Heart right ventricle (tissue), 16 donors: ENCODE results near the gene FGR. TPM values are rescaled to one million over a fixed set of nuclear protein-coding genes. Genes with fewer than 3 reads are reported as not detected.

Experiments
- ATAC-seq, 8 donors: fragments of 200-7000 bp; cut with Tn5 transposase; one replicate each; pipeline ENCODE4 v1.9.1; 2020; ENCODE audit warnings: mild to moderate bottlenecking in 8 of 8, moderate library complexity in 8 of 8, moderate number of reproducible peaks in 1 of 8
- DNase-seq, 2 donors: peaks; one replicate each; pipeline ENCODE4 v3.0.0-alpha.2; 2020
- H3K27ac ChIP-seq, 10 donors: fragments of 200-600 bp; sonication (generic) in 2 of 10; one replicate each; pipeline versions ENCODE4 v1.5.0 to v1.8.0; 2020 to 2022; ENCODE audit warnings: mild to moderate bottlenecking in 3 of 10
- H3K27me3 ChIP-seq, 7 donors: fragments of 200-600 bp; one replicate each; pipeline ENCODE4 v1.8.0; 2021 to 2022; ENCODE audit warnings: mild to moderate bottlenecking in 2 of 7
- H3K36me3 ChIP-seq, 9 donors: fragments of 200-600 bp; sonication (generic) in 1 of 9; one replicate each; pipeline versions ENCODE4 v1.5.0 to v1.8.0; 2020 to 2022; ENCODE audit warnings: mild to moderate bottlenecking in 2 of 9
- H3K4me1 ChIP-seq, 9 donors: fragments of 200-600 bp; sonication (generic) in 1 of 9; one replicate each; pipeline versions ENCODE4 v1.5.0 to v1.8.0; 2020 to 2022; ENCODE audit warnings: mild to moderate bottlenecking in 4 of 9
- H3K4me3 ChIP-seq, 10 donors: fragments of 200-600 bp; sonication (generic) in 2 of 10; one replicate each; pipeline versions ENCODE4 v1.5.0 to v1.8.0; 2020 to 2022; ENCODE audit warnings: mild to moderate bottlenecking in 7 of 10, moderate library complexity in 2 of 10
- H3K9me3 ChIP-seq, 11 donors: fragments of 200-600 bp in 10 of 11; sonication (generic) in 2 of 11; one replicate each; pipeline versions ENCODE4 v1.5.0 to v1.8.0; 2013 to 2022; ENCODE audit warnings: mild to moderate bottlenecking in 2 of 11, control low read depth in 1 of 11, moderate library complexity in 1 of 11
- CTCF ChIP-seq, 9 donors: fragments of 200-600 bp; sonication (generic) in 2 of 9; IDR thresholded peaks; one replicate each; pipeline versions ENCODE4 v1.5.0 to v1.8.0; 2021 to 2022; ENCODE audit warnings: antibody characterized with exemption in 9 of 9, mild to moderate bottlenecking in 5 of 9, moderate library complexity in 1 of 9
- WGBS, 2 donors: extraction: QIAGEN DNeasy Blood & Tissue Kit; methylation state at CpG; one replicate each; pipeline ENCODE4 v1.1.7; 2013; ENCODE audit warnings: inconsistent platforms in 1 of 2; 5-methylcytosine and 5-hydroxymethylcytosine counted together
- intact Hi-C, 10 donors: fragments of 100-400 bp; cut with DNase I; formaldehyde crosslinking; loops; one replicate each; pipeline versions ENCODE4 v1.11.1 to v1.14.2; 2022
- polyA plus RNA-seq, 2 donors: library from polyadenylated mRNA; stranded (reverse); fragments of 200-250 nt; gene quantifications; one replicate each; pipeline ENCODE4 v1.2.3, GENCODE V29; 2013
- total RNA-seq, 10 donors: library from RNA; stranded (reverse); fragmentation: NEBNext Ultra II Directional in 3 of 10; extraction: Animal tissue kit (Norgen Biotek cat#: 25700) in 3 of 10; gene quantifications; one replicate each; pipeline versions ENCODE4 v1.2.1 to v1.2.4, GENCODE V29; 2021 to 2023
- donor health status: Arrhythmogenic right ventricular cardiomyopathy.
- donor health status: ischemic (EF 13 %, LVEDD 7.1; RV severe dilation, severe dysfunction).
- donor health status: healthy with polysubstance abuse.
- donor health status: DM: no; HTN: yes; CAD: no.
- donor health status: DM: no; HTN: no; CAD: no.
- donor health status: ischemic (EF 25% LVEDD 6.9; RV normal size, moderate dysfunction).
- donor health status: ischemic (EF 25% LVEDD 5.7; RV mildly dilated, moderate dysfunction).
- donor health status: healthy.
- donor health status: DM: yes; HTN: yes; CAD: no.
- donor health status: Ischemic cardiomyopathy.
- donor health status: ischemic (EF 35%, LVEDD 5.7; RV mildly dilated, moderate dysfunction).
- donor health status: nonischemic (EF 11% LVEDD 7.7; RV severe dilation, severe dysfunction).
- donor health status: DM: yes; HTN: yes; CAD: no.
- donor health status: PGD.
- donor health status: ischemic (EF 29% LVEDD 5.4; RV normal size, mild dysfunction).
- donor health status: nonischemic (EF 23%, LVEDD 6.1; RV moderate dilation, normal function).

The FGR gene
- total and polyA plus RNA-seq, 12 donors = 1.4 to 11.0 (median 3.2) TPM

DNA sequence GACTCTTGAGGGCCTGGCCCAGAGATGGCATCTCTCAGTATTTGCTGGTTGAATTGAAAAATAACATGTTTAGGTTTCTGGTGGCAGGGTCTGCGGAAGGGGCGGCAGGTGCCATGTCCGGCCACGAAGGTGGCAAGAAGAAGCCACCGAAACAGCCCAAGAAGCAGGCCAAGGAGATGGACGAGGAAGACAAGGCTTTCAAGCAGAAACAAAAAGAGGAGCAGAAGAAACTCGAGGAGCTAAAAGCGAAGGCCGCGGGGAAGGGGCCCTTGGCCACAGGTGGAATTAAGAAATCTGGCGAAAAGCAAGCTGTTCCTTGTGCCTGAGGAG is 14.3 kb upstream of the FGR start:
- 88 to 97% methylated on average over 11 of the region's 11 CpGs for WGBS, 2 donors
- intact Hi-C loops = no loop called here
- ATAC-seq (no peak), DNase-seq (no peak)
- Histone ChIP-seq H3K27ac (peak overlapping the region in 5 of 10 donors; percentile 35 to 79 (median 44)), H3K27me3 (no peaks in the 10 kb centered on the region), H3K36me3 (no peaks in the 10 kb centered on the region), H3K4me3 (no peak overlapping the region), H3K9me3 (no peaks in the 10 kb centered on the region), H3K4me1 (peaks cover 11 to 48% (median 30%) of the 10 kb centered on the region in 9 donors)
- TF ChIP-seq CTCF (IDR thresholded peaks at IDR 0.05) = no peak

- ATAC-seq (peak; percentile 31 to 81 (median 64)), DNase-seq (peak in 1 of 2 donors; percentile 65)
- 58 to 61% methylated on average over 6 of the region's 6 CpGs for WGBS, 2 donors
- Histone ChIP-seq H3K27me3 (no peaks in the 10 kb centered on the region), H3K4me1 (peaks cover 11 to 53% (median 30%) of the 10 kb centered on the region in 9 donors), H3K27ac (peak overlapping the region in 6 of 10 donors; percentile 35 to 79 (median 45)), H3K36me3 (no peaks in the 10 kb centered on the region), H3K4me3 (no peak overlapping the region), H3K9me3 (no peaks in the 10 kb centered on the region)
- intact Hi-C loops = no loop called here
- TF ChIP-seq CTCF (IDR thresholded peaks at IDR 0.05) = no peak
These were observed 13.8 kb upstream of the FGR start for GRCh38 chr1:27648602-27649305.

DNA sequence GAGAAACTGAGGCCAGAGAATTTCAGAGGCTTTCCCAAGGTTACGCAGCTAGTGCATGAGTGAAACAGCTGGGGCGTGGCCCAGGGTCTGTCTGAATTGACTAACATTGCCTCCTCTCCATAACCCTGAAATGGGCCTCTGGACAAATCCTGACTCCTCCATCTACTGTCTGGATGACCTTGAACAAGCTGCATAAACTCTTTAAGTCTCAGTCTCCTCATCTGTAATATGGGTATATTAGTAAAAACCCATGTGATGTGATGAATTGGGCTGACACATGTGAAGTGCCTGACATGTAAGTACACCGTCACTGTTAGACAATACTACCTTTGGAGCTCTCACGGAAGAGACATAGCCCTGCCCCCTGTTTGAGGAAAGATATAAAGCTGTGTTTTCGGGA is 12.3 kb upstream of the FGR start:
- TF ChIP-seq CTCF (IDR thresholded peaks at IDR 0.05) = no peak
- Histone ChIP-seq H3K36me3 (no peaks in the 10 kb centered on the region), H3K4me1 (peaks cover 11 to 50% (median 30%) of the 10 kb centered on the region in 9 donors), H3K27ac (peak overlapping the region in 4 of 10 donors; percentile 57 to 71 (median 62)), H3K9me3 (no peaks in the 10 kb centered on the region), H3K4me3 (no peak overlapping the region), H3K27me3 (no peaks in the 10 kb centered on the region)
- intact Hi-C loops = no loop called here
- ATAC-seq (no peak), DNase-seq (no peak)
- 98 to 99% methylated on average over 5 of the region's 5 CpGs for WGBS, 2 donors

DNA sequence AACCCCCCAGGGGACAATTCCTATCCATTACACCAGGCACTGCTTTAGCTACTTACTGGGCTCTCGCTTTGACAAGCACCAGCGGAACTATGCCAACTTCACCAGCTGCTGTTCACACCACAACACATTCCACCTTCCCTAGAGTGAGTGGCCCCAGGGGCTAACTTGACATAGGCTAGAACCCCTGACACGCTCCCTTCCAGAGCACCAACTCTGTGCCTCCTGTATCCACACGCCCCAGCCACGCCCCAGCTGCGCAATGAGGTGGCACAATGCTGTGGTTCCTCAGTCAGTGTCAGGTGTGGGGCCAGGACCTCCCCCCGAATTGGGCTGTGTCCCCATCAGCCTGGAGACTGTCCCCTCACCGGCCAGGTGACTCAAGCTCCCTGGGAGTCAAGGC is 11.7 kb upstream of the FGR start:
- H3K4me3 ChIP-seq = no peak overlapping the region
- H3K27me3 ChIP-seq = no peaks in the 10 kb centered on the region
- H3K27ac ChIP-seq = peak overlapping the region in 6 of 10 donors; percentile 13 to 71 (median 58)
- H3K9me3 ChIP-seq = no peaks in the 10 kb centered on the region
- H3K4me1 ChIP-seq = peaks cover 11 to 50% (median 30%) of the 10 kb centered on the region in 9 donors
- TF ChIP-seq CTCF (IDR thresholded peaks at IDR 0.05) = no peak
- no peak for DNase-seq
- 63 to 79% methylated on average over 8 of the region's 8 CpGs for WGBS, 2 donors
- ATAC-seq = peak in 6 of 8 donors; percentile 3 to 67 (median 32)
- intact Hi-C loops = no loop called here
- H3K36me3 ChIP-seq = no peaks in the 10 kb centered on the region
